Lower lobe of right lung (tissue), 2 donors: ENCODE measurements around the gene RBBP4. TPM values are rescaled to one million over a fixed set of nuclear protein-coding genes. Genes with fewer than 3 reads are reported as not detected.

Source experiments
- ATAC-seq, 2 donors: fragments of 200-7000 bp; cut with Tn5 transposase; one replicate each; pipeline ENCODE4 v1.9.1; 2020 to 2022; ENCODE audit warnings: mild to moderate bottlenecking in 2 of 2, moderate library complexity in 2 of 2
- DNase-seq: peaks from one replicate; pipeline ENCODE4 v3.0.0-alpha.2; 2020
- H3K27ac ChIP-seq: fragments of 200-600 bp; one replicate; pipeline ENCODE4 v1.8.0; 2022
- H3K27me3 ChIP-seq: fragments of 200-600 bp; one replicate; pipeline ENCODE4 v1.8.0; 2022; ENCODE audit warnings: low read depth
- H3K36me3 ChIP-seq: fragments of 200-600 bp; one replicate; pipeline ENCODE4 v1.8.0; 2022; ENCODE audit warnings: mild to moderate bottlenecking
- H3K4me1 ChIP-seq: fragments of 200-600 bp; one replicate; pipeline ENCODE4 v1.8.0; 2022
- H3K4me3 ChIP-seq: fragments of 200-600 bp; one replicate; pipeline ENCODE4 v1.8.0; 2022; ENCODE audit warnings: mild to moderate bottlenecking
- H3K9me3 ChIP-seq: fragments of 200-600 bp; one replicate; pipeline ENCODE4 v1.8.0; 2022
- intact Hi-C: fragments of 100-400 bp; cut with DNase I; formaldehyde crosslinking; loops from one replicate; pipeline ENCODE4 v1.11.0; 2022
- total RNA-seq: library from RNA; stranded (reverse); fragmentation: NEBNext Ultra II Directional; extraction: Animal tissue kit (Norgen Biotek cat#: 25700); gene quantifications from one replicate; pipeline ENCODE4 v1.2.1, GENCODE V29; 2021
- TF ChIP-seq, protein P1 (sequence below): fragments of 200-600 bp; IDR thresholded peaks from one replicate; pipeline ENCODE4 v1.8.0; 2022; ENCODE audit warnings: antibody characterized with exemption, mild to moderate bottlenecking
- donor health status: DM: no; HTN: yes; CAD: no; lungs with severe emphysema.

RBBP4 gene
- total RNA-seq, 1 donor from 2014 or later: 155 TPM

GRCh38 chr1:32716312-32717148 is 65.5 kb downstream of the RBBP4 start:
- Histone ChIP-seq H3K4me1 (peaks cover 19% of the 10 kb centered on the region), H3K9me3 (no peaks in the 10 kb centered on the region), H3K4me3 (no peak overlapping the region), H3K36me3 (no peaks in the 10 kb centered on the region), H3K27ac (peak overlapping the region; percentile 56), H3K27me3 (no peaks in the 10 kb centered on the region)
- TF ChIP-seq, protein P1, sequence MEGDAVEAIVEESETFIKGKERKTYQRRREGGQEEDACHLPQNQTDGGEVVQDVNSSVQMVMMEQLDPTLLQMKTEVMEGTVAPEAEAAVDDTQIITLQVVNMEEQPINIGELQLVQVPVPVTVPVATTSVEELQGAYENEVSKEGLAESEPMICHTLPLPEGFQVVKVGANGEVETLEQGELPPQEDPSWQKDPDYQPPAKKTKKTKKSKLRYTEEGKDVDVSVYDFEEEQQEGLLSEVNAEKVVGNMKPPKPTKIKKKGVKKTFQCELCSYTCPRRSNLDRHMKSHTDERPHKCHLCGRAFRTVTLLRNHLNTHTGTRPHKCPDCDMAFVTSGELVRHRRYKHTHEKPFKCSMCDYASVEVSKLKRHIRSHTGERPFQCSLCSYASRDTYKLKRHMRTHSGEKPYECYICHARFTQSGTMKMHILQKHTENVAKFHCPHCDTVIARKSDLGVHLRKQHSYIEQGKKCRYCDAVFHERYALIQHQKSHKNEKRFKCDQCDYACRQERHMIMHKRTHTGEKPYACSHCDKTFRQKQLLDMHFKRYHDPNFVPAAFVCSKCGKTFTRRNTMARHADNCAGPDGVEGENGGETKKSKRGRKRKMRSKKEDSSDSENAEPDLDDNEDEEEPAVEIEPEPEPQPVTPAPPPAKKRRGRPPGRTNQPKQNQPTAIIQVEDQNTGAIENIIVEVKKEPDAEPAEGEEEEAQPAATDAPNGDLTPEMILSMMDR: no peak
- ATAC-seq: peak; percentile 93 to 95
- intact Hi-C loops: no loop called here
- peak; percentile 96 for DNase-seq

GRCh38 chr1:32717503-32717902 is 66.5 kb downstream of the RBBP4 start:
- Histone ChIP-seq H3K4me3 (no peak overlapping the region), H3K36me3 (no peaks in the 10 kb centered on the region), H3K27me3 (no peaks in the 10 kb centered on the region), H3K27ac (no peak overlapping the region), H3K4me1 (peaks cover 13% of the 10 kb centered on the region), H3K9me3 (no peaks in the 10 kb centered on the region)
- TF ChIP-seq, protein P1: no peak
- ATAC-seq: no peak
- intact Hi-C loops: no loop called here
- DNase-seq: no peak

DNA sequence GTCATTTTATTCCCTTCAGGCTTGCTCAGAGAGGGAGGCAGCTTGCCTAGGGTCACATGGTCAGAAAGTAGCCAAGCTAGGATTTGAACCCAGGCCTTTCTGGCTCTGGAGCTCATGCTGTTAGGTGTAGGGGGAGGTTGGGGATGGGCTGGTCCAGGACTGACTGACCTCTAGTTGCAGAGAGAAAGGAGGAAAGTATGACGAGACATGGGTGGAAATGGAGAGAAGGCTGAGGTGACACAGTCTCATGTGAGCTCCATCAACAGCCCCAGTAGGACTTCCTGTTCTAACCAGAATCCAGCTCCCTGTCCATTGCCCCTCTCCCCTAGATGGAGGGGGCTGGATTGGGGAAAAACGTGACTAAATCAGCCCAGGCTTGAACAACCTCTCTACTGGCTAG is 67.0 kb downstream of the RBBP4 start:
- Histone ChIP-seq H3K4me3 (no peak overlapping the region), H3K36me3 (no peaks in the 10 kb centered on the region), H3K27ac (no peak overlapping the region), H3K4me1 (peaks cover 13% of the 10 kb centered on the region), H3K9me3 (no peaks in the 10 kb centered on the region), H3K27me3 (no peaks in the 10 kb centered on the region)
- ATAC-seq: no peak
- intact Hi-C loops: no loop called here
- no peak for DNase-seq
- TF ChIP-seq, protein P1: no peak

GRCh38 chr1:32718527-32718926 is 67.5 kb downstream of the RBBP4 start:
- Histone ChIP-seq H3K36me3 (no peaks in the 10 kb centered on the region), H3K4me3 (no peak overlapping the region), H3K9me3 (no peaks in the 10 kb centered on the region), H3K27me3 (no peaks in the 10 kb centered on the region), H3K4me1 (peaks cover 13% of the 10 kb centered on the region), H3K27ac (no peak overlapping the region)
- intact Hi-C loops: no loop called here
- ATAC-seq: no peak
- TF ChIP-seq, protein P1: no peak
- no peak for DNase-seq

GRCh38 chr1:32719681-32720275 is 68.8 kb downstream of the RBBP4 start:
- intact Hi-C loops: no loop called here
- no peak overlapping the region for H3K27ac ChIP-seq
- no peaks in the 10 kb centered on the region for H3K36me3 ChIP-seq
- no peaks in the 10 kb centered on the region for H3K9me3 ChIP-seq
- no peaks in the 10 kb centered on the region for H3K27me3 ChIP-seq
- TF ChIP-seq, protein P1: no peak
- H3K4me1 ChIP-seq: peaks cover 15% of the 10 kb centered on the region
- ATAC-seq (no peak), DNase-seq (no peak)
- no peak overlapping the region for H3K4me3 ChIP-seq
